Smooth muscle cell (in vitro differentiated cells): ENCODE data around the gene SLCO2B1. TPM values are rescaled to one million over a fixed set of nuclear protein-coding genes. Genes with fewer than 3 reads are reported as not detected.

Experiments
- DNase-seq: peaks from one replicate; lab custom pipeline; 2025; ENCODE audit not compliant: unreplicated experiment; lab: John Stamatoyannopoulos, UW
- H2AFZ ChIP-seq: fragments of 200-600 bp; sonication (generic); 2 replicates; pipeline ENCODE4 v1.6.0; 2016; ENCODE audit warnings: antibody characterized with exemption, low read depth, mild to moderate bottlenecking
- H3F3A ChIP-seq: fragments of 200-600 bp; sonication (generic); 2 replicates; pipeline ENCODE4 v1.6.0; 2017; ENCODE audit warnings: antibody characterized with exemption, low read depth
- H3K27ac ChIP-seq: fragments of 200-600 bp; sonication (generic); 2 replicates; pipeline ENCODE4 v1.5.1; 2016; ENCODE audit warnings: low read depth, mild to moderate bottlenecking
- H3K27me3 ChIP-seq: fragments of 200-600 bp; sonication (generic); 2 replicates; pipeline ENCODE4 v1.6.1; 2016; ENCODE audit warnings: low read depth, mild to moderate bottlenecking
- H3K36me3 ChIP-seq: fragments of 200-600 bp; sonication (generic); 2 replicates; pipeline ENCODE4 v1.5.1; 2016; ENCODE audit warnings: low read depth
- H3K4me1 ChIP-seq: fragments of 200-600 bp; sonication (generic); 2 replicates; pipeline ENCODE4 v1.5.1; 2016; ENCODE audit warnings: low read depth
- H3K4me2 ChIP-seq: fragments of 200-600 bp; sonication (generic); 2 replicates; pipeline ENCODE4 v1.6.0; 2016; ENCODE audit warnings: mild to moderate bottlenecking
- H3K4me3 ChIP-seq: fragments of 200-600 bp; sonication (generic); 2 replicates; pipeline ENCODE4 v1.5.1; 2016; ENCODE audit warnings: mild to moderate bottlenecking
- H3K79me2 ChIP-seq: fragments of 200-600 bp; sonication (generic); 2 replicates; pipeline ENCODE4 v1.6.0; 2016; ENCODE audit warnings: low read depth, mild to moderate bottlenecking
- H3K9ac ChIP-seq: fragments of 200-600 bp; sonication (generic); 2 replicates; pipeline ENCODE4 v1.6.0; 2016; ENCODE audit warnings: low read depth
- H3K9me3 ChIP-seq: fragments of 200-600 bp; sonication (generic); replicated peaks from 2 replicates; pipeline ENCODE4 v1.5.1; 2016; ENCODE audit warnings: low read depth
- H4K20me1 ChIP-seq: fragments of 200-600 bp; sonication (generic); 2 replicates; pipeline ENCODE4 v1.6.0; 2016; ENCODE audit warnings: low read depth
- CTCF ChIP-seq: fragments of 200-600 bp; sonication (generic); IDR thresholded peaks from 2 replicates; pipeline ENCODE4 v1.5.1; 2017; ENCODE audit warnings: borderline replicate concordance, mild to moderate bottlenecking, antibody characterized with exemption; ENCODE audit not compliant: insufficient read depth, poor library complexity, severe bottlenecking
- WGBS: methylation state at CpG from one replicate; pipeline ENCODE4 v1.1.7; 2016; ENCODE audit warnings: low lambda C conversion rate; 5-methylcytosine and 5-hydroxymethylcytosine counted together
- polyA plus RNA-seq: library from polyadenylated mRNA; unstranded; fragments of >200 nt; fragmentation: Nextera tagmentation; extraction: Ambion mirVana; gene quantifications from 2 replicates; pipeline ENCODE4 v1.2.1, GENCODE V29; 2016
- total RNA-seq: library from RNA; depleted of rRNA; stranded (reverse); fragments of >200 nt; gene quantifications from 2 replicates; pipeline ENCODE4 v1.2.3, GENCODE V29; 2014

SLCO2B1 gene
- total and polyA plus RNA-seq, 2 experiments from 2014 or later = 0.30 TPM; not detected in 1

DNA sequence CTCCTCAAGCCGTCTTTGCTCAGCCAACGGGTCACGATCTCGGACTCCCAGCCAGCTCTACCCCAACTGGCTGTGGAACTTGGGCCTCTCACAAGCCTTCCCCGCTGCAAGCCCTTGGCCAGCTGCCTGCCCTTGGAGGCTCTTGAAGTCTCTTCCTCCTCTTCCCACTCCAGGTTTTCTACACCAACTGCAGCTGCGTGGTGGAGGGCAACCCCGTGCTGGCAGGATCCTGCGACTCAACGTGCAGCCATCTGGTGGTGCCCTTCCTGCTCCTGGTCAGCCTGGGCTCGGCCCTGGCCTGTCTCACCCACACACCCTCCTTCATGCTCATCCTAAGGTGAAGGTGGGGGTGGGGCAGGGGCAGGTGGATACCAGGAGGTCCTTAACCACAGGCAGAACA lies 49.1 kb downstream of the SLCO2B1 start:
- no peaks in the 10 kb centered on the region for H3F3A ChIP-seq
- no peaks in the 10 kb centered on the region for H3K27me3 ChIP-seq
- DNase-seq = no peak
- no peak for TF ChIP-seq CTCF
- no peaks in the 10 kb centered on the region for H3K9me3 ChIP-seq
- no peaks in the 10 kb centered on the region for H4K20me1 ChIP-seq
- H3K9ac ChIP-seq = no peak overlapping the region
- 90% methylated on average over 10 of the region's 10 CpGs for WGBS
- H3K4me3 ChIP-seq = no peak overlapping the region
- no peaks in the 10 kb centered on the region for H3K4me1 ChIP-seq
- no peak overlapping the region for H3K4me2 ChIP-seq
- H2AFZ ChIP-seq = no peak overlapping the region
- H3K27ac ChIP-seq = no peak overlapping the region
- H3K36me3 ChIP-seq = no peaks in the 10 kb centered on the region
- H3K79me2 ChIP-seq = no peaks in the 10 kb centered on the region

DNA sequence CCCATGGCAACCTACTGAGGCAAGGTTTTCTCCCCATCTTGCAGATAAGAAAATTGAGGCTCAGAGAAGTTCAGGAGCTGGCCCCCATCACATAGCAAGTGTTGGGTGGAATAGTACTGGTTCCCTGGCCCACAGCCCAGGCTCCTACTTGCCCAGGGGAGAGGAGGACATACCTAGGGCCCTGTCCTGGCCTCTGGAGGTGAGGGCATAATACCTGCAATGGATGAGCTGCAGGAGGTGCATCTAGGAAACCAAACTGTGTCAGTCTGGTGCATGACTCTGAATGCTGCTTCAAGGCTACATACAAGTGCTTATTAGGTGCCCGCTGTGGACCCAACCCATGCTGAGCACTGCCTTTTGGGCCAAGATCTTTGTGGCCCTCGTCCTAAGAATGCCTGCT lies 49.6 kb downstream of the SLCO2B1 start:
- H3F3A ChIP-seq = no peaks in the 10 kb centered on the region
- no peaks in the 10 kb centered on the region for H3K9me3 ChIP-seq
- no peaks in the 10 kb centered on the region for H3K36me3 ChIP-seq
- WGBS = 89% methylated on average over 2 of the region's 2 CpGs
- TF ChIP-seq CTCF = no peak
- no peak overlapping the region for H3K4me2 ChIP-seq
- H3K27ac ChIP-seq = no peak overlapping the region
- H4K20me1 ChIP-seq = no peaks in the 10 kb centered on the region
- no peaks in the 10 kb centered on the region for H3K27me3 ChIP-seq
- no peak overlapping the region for H3K4me3 ChIP-seq
- no peak overlapping the region for H2AFZ ChIP-seq
- no peak overlapping the region for H3K9ac ChIP-seq
- no peaks in the 10 kb centered on the region for H3K79me2 ChIP-seq
- no peaks in the 10 kb centered on the region for H3K4me1 ChIP-seq
- no peak for DNase-seq

DNA sequence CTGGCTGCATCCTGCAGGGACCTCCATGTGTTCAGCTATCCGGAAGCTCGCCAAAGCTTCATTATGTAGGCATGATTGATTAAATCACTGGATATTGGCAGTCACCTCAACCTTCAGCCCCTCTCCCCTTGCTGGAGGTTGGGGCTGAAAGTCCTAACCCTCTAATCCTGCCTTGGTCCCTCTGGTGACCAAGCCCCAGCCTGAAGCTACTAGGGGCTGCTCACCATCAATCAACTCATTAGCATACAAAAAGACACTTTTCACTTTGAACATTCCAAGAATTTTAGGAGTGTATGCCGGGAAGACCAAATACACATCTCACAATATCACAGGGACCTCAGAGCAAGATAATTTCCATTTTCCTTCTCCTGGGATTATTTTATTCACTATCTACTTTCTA lies 50.9 kb downstream of the SLCO2B1 start:
- Histone ChIP-seq H3K4me1 (no peaks in the 10 kb centered on the region), H2AFZ (no peak overlapping the region), H3K27me3 (peaks cover under 1% of the 10 kb centered on the region), H3K79me2 (no peaks in the 10 kb centered on the region), H3K9ac (no peak overlapping the region), H3K4me3 (no peak overlapping the region), H3K4me2 (no peak overlapping the region), H3F3A (no peaks in the 10 kb centered on the region), H3K27ac (no peak overlapping the region), H3K9me3 (no peaks in the 10 kb centered on the region), H3K36me3 (no peaks in the 10 kb centered on the region), H4K20me1 (no peaks in the 10 kb centered on the region)
- WGBS = 44% methylated on average over 3 of the region's 3 CpGs
- TF ChIP-seq CTCF = no peak
- DNase-seq = no peak

DNA sequence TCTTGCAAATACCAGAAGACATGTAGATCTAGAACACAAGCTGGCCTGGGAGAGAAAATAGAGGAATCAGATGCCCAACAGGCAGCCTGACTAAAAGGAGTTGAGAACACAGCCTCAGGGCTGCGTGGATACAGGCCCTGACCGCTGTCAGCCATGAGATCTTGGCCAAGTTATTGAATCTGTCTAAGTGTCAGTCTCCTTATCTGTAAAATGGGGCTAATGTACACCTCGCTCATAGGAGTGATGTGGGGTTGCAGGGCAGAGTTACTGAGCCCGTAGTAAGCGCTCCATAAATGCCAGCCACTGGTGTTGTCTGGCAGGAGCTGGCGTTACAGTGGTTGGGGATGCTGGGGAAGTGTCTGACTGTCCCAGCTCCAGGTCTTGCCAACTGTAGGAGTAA lies 51.3 kb downstream of the SLCO2B1 start:
- Histone ChIP-seq H3K79me2 (no peaks in the 10 kb centered on the region), H3K27ac (no peak overlapping the region), H4K20me1 (no peaks in the 10 kb centered on the region), H3K9ac (no peak overlapping the region), H2AFZ (no peak overlapping the region), H3F3A (no peaks in the 10 kb centered on the region), H3K4me3 (no peak overlapping the region), H3K4me2 (no peak overlapping the region), H3K9me3 (no peaks in the 10 kb centered on the region), H3K36me3 (no peaks in the 10 kb centered on the region), H3K4me1 (no peaks in the 10 kb centered on the region), H3K27me3 (peaks cover 5% of the 10 kb centered on the region)
- 90% methylated on average over 6 of the region's 6 CpGs for WGBS
- TF ChIP-seq CTCF = no peak
- no peak for DNase-seq
